Adipose tissue (tissue), 3 donors: Measurements from ENCODE around the gene GET4. TPM values are rescaled to one million over a fixed set of nuclear protein-coding genes. Genes with fewer than 3 reads are reported as not detected.

Experiments
- H3K27ac ChIP-seq: one replicate; pipeline ENCODE4 v1.5.1; 2013; ENCODE audit warnings: low read depth, low read length
- WGBS, 3 donors: extraction: QIAGEN DNeasy Blood & Tissue Kit; methylation state at CpG; one replicate each; pipeline ENCODE4 v1.1.7; 2013; 5-methylcytosine and 5-hydroxymethylcytosine counted together
- polyA plus RNA-seq, 3 donors: library from polyadenylated mRNA; stranded (reverse); fragments of 200-250 nt; gene quantifications; one replicate each; pipeline ENCODE4 v1.2.3, GENCODE V29; 2013
- donor health status: healthy with polysubstance abuse.
- donor health status: Bipolar disorder and iron deficiency.
- donor health status: healthy.

GET4 gene
- 10 to 100 TPM; 27.7 to 35.9 (median 35.4) TPM for polyA plus RNA-seq

GRCh38 chr7:876077-876971 lies at the start of gene GET4:
GET4 (plus strand) TSS chr7:876554; CDS start chr7:876646, 92 bp downstream.
- WGBS, 3 donors, result 0 to 1% (median 1%) methylated on average over 75 to 129 of the region's 129 CpGs

GRCh38 chr7:828793-829561 lies 47.4 kb upstream of the GET4 start:
- WGBS, 3 donors, result 87 to 93% (median 90%) methylated on average over 14 of the region's 14 CpGs
- H3K27ac ChIP-seq, result no peak overlapping the region

More at GRCh38 chr7:876077-876971, at the start of gene GET4:
- peak within 1 kb of the TSS; percentile 64 for H3K27ac ChIP-seq

GRCh38 chr7:830069-830468 lies 46.3 kb upstream of the GET4 start:
- WGBS, 3 donors, result 64 to 85% (median 69%) methylated on average over 12 of the region's 12 CpGs
- H3K27ac ChIP-seq, result no peak overlapping the region

- WGBS, 3 donors, result 12 to 16% (median 15%) methylated on average over 7 of the region's 7 CpGs
Observed at GRCh38 chr7:831596-832166, 44.7 kb upstream of the GET4 start.

GRCh38 chr7:832167-832967 lies 44.0 kb upstream of the GET4 start, which contains the start of gene SUN1:
SUN1 (plus strand) TSS chr7:832476; CDS start chr7:832525, 49 bp downstream.
- H3K27ac ChIP-seq, result peak within 1 kb of the TSS; percentile 45

More at GRCh38 chr7:831596-832166, 44.7 kb upstream of the GET4 start:
- no peak overlapping the region for H3K27ac ChIP-seq

GRCh38 chr7:832968-833424 lies 43.4 kb upstream of the GET4 start:
- H3K27ac ChIP-seq, result peak overlapping the region; percentile 45
- WGBS, 3 donors, result 79 to 90% (median 86%) methylated on average over 15 of the region's 15 CpGs

More at GRCh38 chr7:832167-832967, 44.0 kb upstream of the GET4 start, which contains the start of gene SUN1:
- WGBS, 3 donors, result 48 to 61% (median 56%) methylated on average over 24 of the region's 24 CpGs

GRCh38 chr7:833601-834258 lies 42.6 kb upstream of the GET4 start:
- no peak overlapping the region for H3K27ac ChIP-seq
- WGBS, 3 donors, result 71 to 92% (median 79%) methylated on average over 7 to 8 of the region's 8 CpGs

GRCh38 chr7:834277-834676 lies 42.1 kb upstream of the GET4 start:
- no peak overlapping the region for H3K27ac ChIP-seq
- 88 to 93% (median 90%) methylated on average over 12 of the region's 12 CpGs for WGBS, 3 donors

- 93 to 96% (median 95%) methylated on average over 12 of the region's 12 CpGs for WGBS, 3 donors
- no peak overlapping the region for H3K27ac ChIP-seq
Observed at GRCh38 chr7:835021-835420, 41.3 kb upstream of the GET4 start.

GRCh38 chr7:835485-836401 lies 40.6 kb upstream of the GET4 start:
- 68 to 85% (median 72%) methylated on average over 27 of the region's 27 CpGs for WGBS, 3 donors
- H3K27ac ChIP-seq, result no peak overlapping the region

GRCh38 chr7:836429-836828 lies 39.9 kb upstream of the GET4 start:
- H3K27ac ChIP-seq, result no peak overlapping the region
- 68 to 70% (median 70%) methylated on average over 5 of the region's 5 CpGs for WGBS, 3 donors

- 91 to 96% (median 95%) methylated on average over 19 of the region's 19 CpGs for WGBS, 3 donors
- H3K27ac ChIP-seq, result no peak overlapping the region
Observed at GRCh38 chr7:837001-837400, 39.4 kb upstream of the GET4 start.

GRCh38 chr7:840001-840600 lies 36.3 kb upstream of the GET4 start:
- no peak overlapping the region for H3K27ac ChIP-seq
- WGBS, 3 donors, result 91 to 92% (median 92%) methylated on average over 24 of the region's 24 CpGs

GRCh38 chr7:841943-842342 lies 34.4 kb upstream of the GET4 start:
- WGBS, 3 donors, result 90 to 93% (median 90%) methylated on average over 16 of the region's 16 CpGs
- no peak overlapping the region for H3K27ac ChIP-seq

GRCh38 chr7:842431-843031 lies 33.8 kb upstream of the GET4 start:
- H3K27ac ChIP-seq, result no peak overlapping the region
- 87 to 92% (median 90%) methylated on average over 8 of the region's 8 CpGs for WGBS, 3 donors

GRCh38 chr7:843230-843629 lies 33.1 kb upstream of the GET4 start:
- 92 to 96% (median 95%) methylated on average over 17 of the region's 17 CpGs for WGBS, 3 donors
- H3K27ac ChIP-seq, result no peak overlapping the region
